Endothelial cell of hepatic sinusoid (primary cell): ENCODE data around the gene PRKN.

Experiments used
- in situ Hi-C: cut with HindIII; loops from 2 replicates; pipeline ENCODE4 v1.10.0; 2017; ENCODE audit warnings: low sequenced_read_pairs

The PRKN gene

DNA sequence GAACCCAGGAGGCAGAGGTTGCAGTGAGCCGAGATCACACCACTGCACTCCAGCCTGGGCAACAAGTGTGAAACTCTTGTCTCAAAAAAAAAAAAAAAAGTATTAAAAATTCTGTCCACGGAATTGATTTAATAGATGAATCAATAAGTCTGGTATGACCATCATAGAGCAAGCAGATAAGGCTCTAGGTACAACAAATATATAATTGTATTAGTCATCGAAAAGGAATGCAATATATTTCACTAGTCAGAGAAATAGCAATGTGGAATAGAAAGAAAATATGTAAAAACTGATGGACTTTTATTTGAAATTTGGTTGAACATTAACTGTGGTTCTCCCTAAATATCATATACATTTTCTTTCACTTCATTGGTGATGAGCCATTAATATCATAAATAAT is 976.9 kb downstream of the PRKN start:
- in situ Hi-C loops, result no loop called here

DNA sequence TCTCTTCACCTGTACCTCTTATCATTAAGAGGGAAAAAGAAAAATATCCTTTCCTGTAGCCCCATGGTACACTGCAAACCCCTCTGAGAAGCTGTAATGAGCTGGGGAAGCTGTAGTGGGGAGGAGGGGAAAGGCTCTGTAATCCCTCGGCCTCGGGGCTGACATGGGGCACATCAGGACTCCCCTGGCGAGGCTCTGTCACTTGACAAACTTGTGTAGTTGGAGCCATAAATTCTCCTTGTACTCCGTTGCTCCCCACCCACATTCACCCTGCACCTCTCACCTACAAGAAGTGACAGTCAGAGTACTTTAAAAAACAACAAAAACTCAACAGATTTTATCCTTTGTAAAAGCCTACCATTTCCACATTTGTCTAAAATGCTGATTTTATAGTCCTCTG is 978.0 kb downstream of the PRKN start:
- in situ Hi-C loops, result no loop called here

- in situ Hi-C loops, result no loop called here
Observed at GRCh38 chr6:161748535-161749416, 978.8 kb downstream of the PRKN start.

GRCh38 chr6:161747506-161747905 is 980.1 kb downstream of the PRKN start:
- in situ Hi-C loops, result no loop called here

GRCh38 chr6:161745594-161746141 is 981.9 kb downstream of the PRKN start:
- in situ Hi-C loops, result no loop called here

DNA sequence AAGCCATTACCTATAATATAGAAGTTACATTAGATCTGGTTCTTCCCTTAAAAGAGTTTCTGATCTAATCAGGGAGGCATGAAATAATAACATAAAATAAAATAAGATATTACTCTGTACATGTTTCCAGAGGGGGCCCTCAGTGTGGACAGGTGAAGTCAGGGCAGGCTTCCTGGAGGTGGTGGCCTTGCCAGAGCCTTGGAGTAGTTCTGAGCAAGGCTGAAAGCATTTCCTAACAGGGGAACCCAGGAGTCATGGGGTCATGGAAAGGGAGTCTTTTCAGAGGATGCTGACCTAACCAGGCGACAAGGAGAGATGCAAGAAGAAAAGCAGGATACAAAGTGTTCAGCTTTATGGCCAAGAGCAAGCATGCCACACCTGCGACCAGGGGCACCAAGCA is 982.4 kb downstream of the PRKN start:
- in situ Hi-C loops, result no loop called here

DNA sequence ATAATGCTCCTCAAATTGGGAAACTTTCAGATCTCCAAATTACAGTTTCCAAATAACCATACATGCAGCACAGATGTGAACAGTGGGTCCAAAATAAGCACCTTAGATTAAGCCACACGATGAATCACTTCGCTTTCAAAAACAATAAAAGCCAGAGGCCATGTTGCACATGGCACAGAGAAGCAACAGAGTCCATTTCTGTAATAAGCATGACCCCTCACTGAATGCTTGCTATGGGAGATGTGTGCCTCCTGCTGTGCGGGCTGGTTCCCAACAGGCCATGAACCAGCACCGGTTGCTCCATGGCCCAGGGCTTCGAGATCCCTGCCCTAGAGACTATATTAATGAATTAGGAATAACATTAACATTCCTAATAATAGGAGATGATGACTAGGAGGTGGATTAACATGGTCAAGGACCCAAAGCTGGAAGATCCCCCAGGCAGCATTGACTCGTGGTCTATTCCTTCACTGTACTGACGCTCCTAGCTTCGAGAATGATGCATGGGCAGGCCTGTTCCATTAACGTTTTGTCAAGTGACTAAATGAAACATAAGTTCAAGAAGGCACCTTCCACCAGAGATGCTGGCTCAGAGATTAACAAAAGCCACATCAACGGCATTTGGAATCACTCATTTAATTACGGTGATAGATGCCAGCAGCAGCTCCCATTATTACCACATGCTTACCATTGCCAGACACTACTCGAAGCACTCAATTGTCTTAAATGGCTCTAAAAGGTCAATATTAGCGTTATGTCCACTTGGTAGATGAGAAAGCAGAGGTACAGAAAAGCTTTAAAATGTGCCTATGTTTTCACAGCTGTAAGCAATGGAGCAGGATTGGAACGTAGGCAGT is 983.1 kb downstream of the PRKN start:
- in situ Hi-C loops, result no loop called here

DNA sequence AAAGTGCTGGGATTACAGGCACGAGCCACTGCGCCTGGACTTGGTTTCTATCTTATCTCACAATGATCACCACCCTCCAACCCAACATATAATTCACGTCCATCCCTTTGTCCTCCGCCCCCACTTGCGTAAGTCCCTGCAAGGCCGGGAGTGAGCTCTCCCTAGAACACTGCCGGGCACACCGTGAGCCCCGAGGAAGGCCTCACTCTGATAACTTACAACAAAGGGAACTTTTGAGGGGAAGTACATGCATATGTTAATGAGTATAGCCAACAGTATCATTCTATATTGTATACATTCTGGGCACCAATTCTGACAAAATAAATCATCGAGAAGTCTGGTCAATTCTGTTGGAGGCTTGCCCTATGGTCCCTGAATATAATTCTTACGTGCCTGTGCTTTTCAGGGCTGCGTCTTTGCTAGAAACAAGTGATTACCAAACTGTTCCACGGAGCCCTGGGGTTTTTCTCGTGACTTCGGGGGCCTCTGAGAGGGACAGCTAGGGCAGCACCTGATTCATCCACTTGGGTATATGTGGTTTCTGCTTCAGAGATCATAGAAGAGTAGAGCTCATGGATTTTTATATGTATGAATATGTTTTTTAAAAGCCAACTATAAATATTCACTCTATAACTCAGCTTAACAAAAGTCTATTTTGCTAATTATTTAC is 983.9 kb downstream of the PRKN start:
- in situ Hi-C loops, result no loop called here

DNA sequence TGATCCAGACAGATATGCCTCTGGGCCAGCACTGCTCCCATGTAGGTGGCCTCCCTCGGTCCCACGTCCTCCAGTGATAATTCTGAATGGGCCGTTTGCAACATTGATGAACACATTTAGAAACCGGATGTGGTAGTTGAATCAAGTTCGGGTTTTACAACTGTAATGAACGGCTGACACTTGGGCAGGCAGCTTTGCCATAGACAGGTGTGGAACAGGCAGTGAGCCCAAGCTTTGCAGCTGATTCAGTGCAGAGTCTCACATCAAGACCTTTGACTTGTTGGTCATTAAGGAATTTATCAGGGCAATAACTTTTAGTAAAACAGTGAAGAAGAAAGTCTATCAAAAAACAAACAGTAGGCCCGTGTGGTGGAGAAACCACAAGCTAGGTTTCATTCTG is 987.1 kb downstream of the PRKN start:
- in situ Hi-C loops, result no loop called here

- in situ Hi-C loops, result no loop called here
Observed at GRCh38 chr6:161736781-161737292, 990.7 kb downstream of the PRKN start.

DNA sequence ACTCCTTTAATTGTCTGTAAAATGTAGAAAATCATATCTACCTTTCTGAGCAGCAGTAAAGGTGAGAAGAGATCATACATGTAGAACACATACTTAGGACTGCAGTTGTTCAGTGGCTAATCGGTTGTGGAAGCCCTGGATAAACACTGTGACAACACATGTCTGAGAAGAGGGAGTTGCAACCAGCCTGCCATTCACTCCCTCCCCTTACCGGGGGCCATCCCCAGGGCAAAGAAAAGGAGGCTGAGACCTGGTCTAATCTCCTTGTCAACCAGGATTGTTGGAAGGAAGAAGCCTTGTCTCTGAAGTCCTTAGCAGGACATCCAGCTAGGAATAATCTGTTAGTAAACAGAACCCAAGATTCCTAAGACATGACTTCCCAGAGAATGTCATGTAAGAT is 991.2 kb downstream of the PRKN start:
- in situ Hi-C loops, result no loop called here

DNA sequence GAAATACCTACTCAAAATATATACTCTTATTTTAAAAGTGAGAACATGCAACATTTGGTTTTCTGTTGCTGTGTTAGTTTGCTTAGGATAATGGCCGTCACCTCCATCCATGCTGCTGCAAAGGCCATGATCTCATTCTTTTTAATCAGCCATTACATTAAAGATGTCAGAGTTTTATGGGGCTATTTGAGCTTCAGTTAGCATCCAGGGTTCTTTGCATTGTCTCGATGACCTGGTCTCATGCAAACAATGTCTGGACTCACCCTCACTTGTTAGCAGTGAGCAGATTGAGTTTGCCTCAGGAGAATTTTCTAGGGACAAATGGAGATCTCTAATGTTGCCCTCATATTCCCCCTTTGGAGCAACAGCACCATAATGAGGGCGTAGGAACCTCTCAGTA is 995.0 kb downstream of the PRKN start:
- in situ Hi-C loops, result no loop called here

- in situ Hi-C loops, result no loop called here
Observed at GRCh38 chr6:161727083-161727833, 1000.3 kb downstream of the PRKN start.

DNA sequence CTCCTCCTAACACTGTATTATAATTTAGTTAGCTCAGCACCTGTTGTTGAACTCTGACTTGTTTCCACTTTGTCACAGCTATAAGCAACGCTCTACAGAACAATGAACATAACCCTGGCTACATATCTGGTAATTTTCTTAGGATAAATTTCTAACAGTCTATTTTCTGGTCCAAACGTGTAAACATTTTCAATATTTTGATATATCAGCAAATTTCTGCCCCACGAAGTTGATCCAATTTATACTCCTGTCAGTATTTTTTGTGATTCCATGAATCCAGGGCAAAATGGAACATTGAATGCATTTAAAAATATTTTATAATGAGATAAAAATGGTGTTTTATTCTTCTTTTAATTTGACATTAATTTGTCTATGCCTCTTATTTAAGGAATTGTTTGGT is 1005.2 kb downstream of the PRKN start:
- in situ Hi-C loops, result no loop called here

DNA sequence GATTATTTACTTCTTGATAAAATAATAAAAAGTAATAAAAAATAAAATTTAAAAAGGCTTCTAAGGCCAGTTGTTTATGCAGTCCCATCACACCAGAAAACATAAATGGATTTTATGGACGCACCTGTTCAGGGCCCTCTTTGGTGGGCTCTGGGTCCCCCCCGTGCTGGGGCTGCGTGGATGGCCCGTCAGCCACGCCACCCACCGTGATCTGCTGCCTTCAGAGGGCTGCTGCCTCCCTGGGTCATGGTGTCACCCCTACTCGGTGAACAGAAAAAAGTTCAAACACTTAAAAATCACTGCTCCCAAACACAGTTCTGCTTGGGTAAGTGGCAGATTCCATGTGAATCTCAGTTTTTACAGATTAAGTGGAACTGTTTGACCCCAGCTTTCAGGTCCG is 1006.1 kb downstream of the PRKN start:
- in situ Hi-C loops, result no loop called here

GRCh38 chr6:161716176-161716575 is 1011.4 kb downstream of the PRKN start:
- in situ Hi-C loops, result no loop called here

- in situ Hi-C loops, result no loop called here
Observed at GRCh38 chr6:161711938-161712337, 1015.6 kb downstream of the PRKN start.

DNA sequence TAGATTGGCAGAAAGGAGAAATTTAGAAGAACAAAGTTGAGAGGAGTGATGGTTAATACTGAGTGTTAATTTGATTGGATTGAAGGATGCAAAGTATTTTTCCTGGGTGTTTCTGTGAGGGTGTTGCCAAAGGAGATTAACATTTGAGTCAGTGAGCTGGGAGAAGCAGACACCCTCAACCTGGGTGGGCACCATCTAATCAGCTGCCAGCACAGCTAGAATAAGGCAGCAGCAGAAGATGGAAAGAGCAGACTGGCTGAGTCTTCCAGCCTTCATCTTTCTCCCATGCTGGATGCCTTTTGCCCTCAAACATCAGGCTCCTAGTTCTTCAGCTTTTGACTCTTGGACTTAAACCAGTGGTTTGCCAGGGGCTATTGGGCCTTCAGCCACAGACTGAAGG is 1016.1 kb downstream of the PRKN start:
- in situ Hi-C loops, result no loop called here

GRCh38 chr6:161710698-161711097 is 1016.9 kb downstream of the PRKN start:
- in situ Hi-C loops, result no loop called here

DNA sequence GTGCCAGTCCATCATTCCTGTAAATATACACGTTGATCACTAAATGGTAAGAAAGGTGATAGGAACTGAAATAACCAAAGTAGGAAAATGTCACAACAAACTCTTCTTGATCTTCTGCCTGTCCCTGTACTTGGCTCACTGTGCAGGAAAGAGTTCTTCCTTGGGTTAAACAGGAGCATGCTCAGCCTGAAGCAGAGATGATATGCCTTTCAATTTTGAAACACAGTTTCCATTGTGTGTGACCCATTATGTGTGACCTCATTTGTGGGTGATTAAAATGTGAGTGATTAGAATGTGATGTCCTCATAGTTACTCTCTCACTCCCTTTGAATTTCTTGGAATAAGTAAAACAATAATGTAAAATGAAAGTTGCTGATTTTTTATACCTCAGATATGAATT is 1026.5 kb downstream of the PRKN start:
- in situ Hi-C loops, result no loop called here
